ENCODE measurements around the gene CDKL1.

DNA sequence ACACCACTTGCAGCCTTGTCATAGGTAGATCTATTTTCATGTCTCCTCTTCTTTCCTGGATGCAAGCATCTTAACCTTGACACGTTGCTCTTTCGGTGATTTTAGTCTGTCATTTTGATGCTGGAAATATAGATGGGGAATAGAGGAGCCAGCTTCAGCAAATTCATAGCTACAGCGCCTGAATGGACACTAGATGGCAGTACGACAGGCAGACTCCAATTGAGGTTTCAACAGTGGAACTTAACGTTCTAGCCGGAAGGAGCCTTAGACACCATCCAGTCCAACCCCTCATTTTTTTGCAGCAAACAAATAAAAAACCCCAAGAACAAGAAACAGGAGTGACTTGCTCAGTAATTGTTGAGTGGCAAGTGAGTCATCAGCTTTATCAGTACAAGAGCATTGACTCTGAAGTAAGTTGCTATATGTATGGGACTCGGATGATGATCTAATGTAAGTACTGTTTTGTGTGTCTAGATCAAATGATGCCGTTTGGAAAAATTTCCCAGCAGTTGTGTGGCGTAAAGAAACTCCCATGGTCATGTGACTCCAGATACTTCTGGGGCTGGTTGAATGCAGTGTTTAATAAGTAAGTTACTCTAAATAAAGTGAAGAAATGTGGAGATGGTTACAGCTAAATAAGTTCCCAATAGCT is 75.5 kb downstream of the CDKL1 start:
- TF ChIP-seq, protein P1, sequence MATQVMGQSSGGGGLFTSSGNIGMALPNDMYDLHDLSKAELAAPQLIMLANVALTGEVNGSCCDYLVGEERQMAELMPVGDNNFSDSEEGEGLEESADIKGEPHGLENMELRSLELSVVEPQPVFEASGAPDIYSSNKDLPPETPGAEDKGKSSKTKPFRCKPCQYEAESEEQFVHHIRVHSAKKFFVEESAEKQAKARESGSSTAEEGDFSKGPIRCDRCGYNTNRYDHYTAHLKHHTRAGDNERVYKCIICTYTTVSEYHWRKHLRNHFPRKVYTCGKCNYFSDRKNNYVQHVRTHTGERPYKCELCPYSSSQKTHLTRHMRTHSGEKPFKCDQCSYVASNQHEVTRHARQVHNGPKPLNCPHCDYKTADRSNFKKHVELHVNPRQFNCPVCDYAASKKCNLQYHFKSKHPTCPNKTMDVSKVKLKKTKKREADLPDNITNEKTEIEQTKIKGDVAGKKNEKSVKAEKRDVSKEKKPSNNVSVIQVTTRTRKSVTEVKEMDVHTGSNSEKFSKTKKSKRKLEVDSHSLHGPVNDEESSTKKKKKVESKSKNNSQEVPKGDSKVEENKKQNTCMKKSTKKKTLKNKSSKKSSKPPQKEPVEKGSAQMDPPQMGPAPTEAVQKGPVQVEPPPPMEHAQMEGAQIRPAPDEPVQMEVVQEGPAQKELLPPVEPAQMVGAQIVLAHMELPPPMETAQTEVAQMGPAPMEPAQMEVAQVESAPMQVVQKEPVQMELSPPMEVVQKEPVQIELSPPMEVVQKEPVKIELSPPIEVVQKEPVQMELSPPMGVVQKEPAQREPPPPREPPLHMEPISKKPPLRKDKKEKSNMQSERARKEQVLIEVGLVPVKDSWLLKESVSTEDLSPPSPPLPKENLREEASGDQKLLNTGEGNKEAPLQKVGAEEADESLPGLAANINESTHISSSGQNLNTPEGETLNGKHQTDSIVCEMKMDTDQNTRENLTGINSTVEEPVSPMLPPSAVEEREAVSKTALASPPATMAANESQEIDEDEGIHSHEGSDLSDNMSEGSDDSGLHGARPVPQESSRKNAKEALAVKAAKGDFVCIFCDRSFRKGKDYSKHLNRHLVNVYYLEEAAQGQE (IDR thresholded peaks at IDR 0.05; ENCODE audit: low read depth), result no peak
- no peak for TF ChIP-seq TEAD4 (IDR thresholded peaks at IDR 0.05)
- no peak for TF ChIP-seq TAF1 (IDR thresholded peaks at IDR 0.05; ENCODE audit: low read depth)
- TF ChIP-seq CEBPB (IDR thresholded peaks at IDR 0.05), result no peak
- TF ChIP-seq, protein P2, sequence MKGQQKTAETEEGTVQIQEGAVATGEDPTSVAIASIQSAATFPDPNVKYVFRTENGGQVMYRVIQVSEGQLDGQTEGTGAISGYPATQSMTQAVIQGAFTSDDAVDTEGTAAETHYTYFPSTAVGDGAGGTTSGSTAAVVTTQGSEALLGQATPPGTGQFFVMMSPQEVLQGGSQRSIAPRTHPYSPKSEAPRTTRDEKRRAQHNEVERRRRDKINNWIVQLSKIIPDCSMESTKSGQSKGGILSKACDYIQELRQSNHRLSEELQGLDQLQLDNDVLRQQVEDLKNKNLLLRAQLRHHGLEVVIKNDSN (IDR thresholded peaks at IDR 0.05), result peak; percentile 80
- TF ChIP-seq EP300 (IDR thresholded peaks at IDR 0.05; ENCODE audit: borderline replicate concordance), result no peak
- peak; percentile 77 for TF ChIP-seq RAD21 (IDR thresholded peaks at IDR 0.05; ENCODE audit: low read depth)
- TF ChIP-seq CREB1 (IDR thresholded peaks at IDR 0.05; ENCODE audit: low read depth), result no peak
